HG03280 (cell line): ENCODE measurements around the gene SEC31B.

Experiments
- ATAC-seq: cut with Tn5 transposase; IDR thresholded peaks from one replicate; pipeline ENCODE4 v1.9.1; 2021; ENCODE audit warnings: mild to moderate bottlenecking, moderate library complexity; ENCODE audit not compliant: unreplicated experiment

The SEC31B gene

DNA sequence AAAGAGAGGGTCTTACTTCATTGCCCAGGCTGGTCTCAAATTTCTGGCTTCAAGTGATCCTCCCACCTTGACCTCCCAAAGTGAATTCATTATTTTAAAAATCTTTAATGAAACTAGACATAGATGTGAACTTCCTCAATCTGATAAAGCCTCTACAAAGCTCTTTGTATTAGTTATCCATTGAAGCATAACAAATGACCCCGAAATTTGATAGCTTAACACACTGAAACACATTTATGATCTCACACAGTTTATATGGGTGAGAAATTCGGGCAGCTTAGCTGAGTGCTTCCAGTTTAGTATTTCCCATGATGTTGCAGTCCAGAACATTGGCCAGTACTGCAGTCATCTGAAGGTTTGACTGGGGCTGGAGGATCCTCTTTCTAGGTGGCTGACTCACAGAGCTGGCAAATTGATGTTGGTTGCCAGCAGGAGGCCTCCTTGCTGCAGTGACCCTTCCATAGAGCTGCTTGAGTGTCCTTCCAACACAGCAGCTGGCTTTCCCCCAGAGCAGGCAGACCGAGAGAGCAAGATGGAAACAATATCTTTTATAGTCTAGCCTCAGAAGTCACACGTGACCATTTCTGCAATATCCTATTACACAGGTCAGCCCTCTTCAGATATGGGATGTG, 73.4 kb downstream of the SEC31B start:
- ATAC-seq: no peak

DNA sequence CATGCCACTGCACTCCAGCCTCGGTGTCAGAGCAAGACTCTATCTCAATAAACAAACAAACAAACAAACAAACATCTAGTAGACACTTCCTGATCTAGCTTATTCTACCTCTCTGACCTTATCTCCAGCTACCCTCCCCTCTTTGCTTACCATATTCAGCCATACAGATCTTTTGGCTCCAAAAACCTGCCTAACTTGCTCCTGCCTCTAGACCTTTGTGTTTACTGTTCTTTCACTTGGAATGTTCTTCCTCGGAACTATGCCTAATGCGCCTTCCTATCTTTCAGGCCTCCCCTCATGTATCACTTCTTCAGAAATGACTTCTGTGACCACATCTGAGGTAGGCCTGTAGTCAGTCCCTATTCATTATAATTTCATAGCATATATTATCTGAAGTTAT, 77.1 kb downstream of the SEC31B start:
- no peak for ATAC-seq

DNA sequence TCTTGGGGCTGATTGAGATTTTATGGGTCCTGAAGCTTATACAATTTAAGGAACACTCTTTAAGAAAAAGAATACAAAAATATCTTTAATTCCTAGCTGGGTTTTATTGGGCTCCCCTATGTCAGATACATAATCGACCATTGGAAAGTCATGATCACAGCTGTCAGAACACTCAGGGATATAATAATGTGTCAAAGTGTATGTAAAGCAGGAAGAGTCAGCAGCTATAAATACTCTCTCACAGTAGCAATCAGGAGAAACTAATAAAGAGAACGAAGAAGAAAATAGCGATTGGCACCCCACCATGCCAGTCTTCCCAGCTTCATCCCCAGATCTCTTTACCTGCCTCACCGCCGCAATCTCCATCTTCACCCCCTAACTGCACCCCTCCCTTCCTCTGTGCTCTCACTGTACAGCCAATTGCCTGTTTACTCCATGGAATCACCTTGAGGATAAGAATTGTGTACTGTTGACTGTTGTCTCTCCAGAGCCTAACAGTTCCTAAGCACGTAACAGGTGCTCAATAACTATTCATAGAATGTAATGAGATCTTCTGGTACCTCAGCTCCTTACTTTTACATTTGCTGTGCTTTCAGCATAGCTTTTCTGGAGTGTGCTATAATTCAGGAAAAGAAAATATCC, 80.9 kb downstream of the SEC31B start:
- ATAC-seq: no peak
